GM19043 (cell line): ENCODE results near the gene SRSF3.
A peak's percentile ranks its signal among the peaks of the same experiment; 100 is the strongest.

Source experiments
- ATAC-seq: cut with Tn5 transposase; IDR thresholded peaks from one replicate; pipeline ENCODE4 v1.9.1; 2021; ENCODE audit warnings: low read depth; ENCODE audit not compliant: unreplicated experiment

SRSF3 gene

DNA sequence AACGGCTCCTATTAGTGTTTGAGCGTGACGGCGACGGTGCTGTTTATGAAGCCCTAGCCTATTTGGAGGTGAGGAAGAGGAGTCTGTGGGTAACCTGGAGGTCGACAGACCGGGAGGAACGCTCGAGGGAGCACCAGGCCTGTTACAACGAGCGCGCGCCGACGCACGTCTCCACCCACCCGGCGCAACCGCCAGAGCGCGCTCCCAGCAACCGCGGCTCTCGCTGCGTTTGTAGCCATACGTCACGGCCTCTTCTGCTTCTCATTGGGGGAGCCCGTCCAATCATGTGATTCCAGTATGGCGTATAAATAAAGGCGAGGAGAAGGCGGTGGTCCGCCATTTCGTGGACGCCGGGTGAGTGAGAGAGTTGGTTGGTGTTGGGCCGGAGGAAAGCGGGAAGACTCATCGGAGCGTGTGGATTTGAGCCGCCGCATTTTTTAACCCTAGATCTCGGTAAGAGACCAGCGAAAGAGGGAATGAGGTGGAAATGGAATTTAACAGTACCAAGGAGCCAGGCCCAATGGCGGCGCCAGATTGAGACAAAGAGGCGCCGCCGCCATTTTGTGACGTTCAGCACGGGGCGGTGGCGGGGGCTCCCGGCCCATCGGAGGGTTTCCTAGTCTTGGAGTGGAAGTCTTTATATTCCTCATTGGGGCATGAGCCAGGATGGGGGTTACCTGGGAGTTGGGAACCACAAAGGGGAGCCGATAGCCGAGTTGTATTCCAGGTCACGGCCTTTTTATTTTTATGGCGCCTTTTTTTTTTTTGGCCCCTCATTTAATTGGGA lies at the start of gene SRSF3:
Gene SRSF3 (plus strand): TSS at position 334 of the 787 bp plus-strand sequence. CDS start 2,401 bp downstream, outside the sequence.
- peak; percentile 71 for ATAC-seq

GRCh38 chr6:36545767-36546307 lies 48.3 kb upstream of the SRSF3 start:
- ATAC-seq: no peak

DNA sequence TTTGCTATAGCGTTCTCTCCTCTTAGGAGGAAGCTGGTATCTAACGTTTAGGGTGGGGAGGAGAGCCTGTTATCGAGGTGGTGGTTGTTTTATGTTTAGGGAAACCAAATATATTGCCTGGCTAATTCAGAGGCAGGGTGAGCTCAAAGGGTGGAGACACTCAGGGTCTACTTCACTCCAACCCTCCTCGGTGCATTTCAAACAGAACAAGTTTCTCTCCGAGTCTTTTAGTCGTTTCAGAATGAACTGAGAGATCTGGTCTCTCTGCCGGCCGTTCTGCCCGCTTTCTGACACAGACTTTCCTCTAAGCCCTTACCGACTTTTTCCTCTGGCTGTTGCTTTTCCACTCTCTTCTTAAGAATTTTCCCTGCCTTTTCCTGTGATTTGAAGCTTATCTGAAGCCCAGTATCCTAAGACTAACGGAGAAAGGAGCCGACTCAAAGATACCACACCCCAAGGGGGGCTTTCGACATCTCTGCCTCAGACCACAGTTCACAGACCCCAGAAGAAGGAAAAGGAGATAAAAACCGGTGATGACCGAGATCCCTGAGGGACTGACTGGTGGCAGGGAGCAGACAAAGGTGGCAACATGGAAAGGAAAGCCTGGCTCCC lies 47.7 kb upstream of the SRSF3 start:
- no peak for ATAC-seq

- ATAC-seq: peak; percentile 70
Observed at GRCh38 chr6:36546920-36547645, 47.1 kb upstream of the SRSF3 start, which contains the start of gene STK38. Gene STK38 (minus strand): TSS chr6:36547479. CDS start chr6:36540202, 7,277 bp downstream.

- ATAC-seq: no peak
Observed at GRCh38 chr6:36547646-36548400, 46.3 kb upstream of the SRSF3 start.

DNA sequence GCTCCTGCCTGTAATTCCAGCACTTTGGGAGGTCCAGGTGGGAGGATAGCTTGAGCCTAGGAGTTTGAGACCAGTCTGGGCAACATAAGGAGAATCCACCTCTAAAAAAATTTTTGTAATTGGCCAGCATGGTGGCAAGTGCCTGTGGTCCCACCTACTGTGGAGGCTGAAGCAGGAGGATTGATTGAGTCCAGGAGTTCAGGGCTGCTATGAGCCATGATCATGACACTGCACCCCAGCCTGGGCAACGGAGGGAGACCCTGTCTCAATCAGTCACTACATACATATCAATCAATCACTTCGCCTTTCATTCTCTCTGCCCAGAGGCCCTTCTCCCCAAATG lies 45.8 kb upstream of the SRSF3 start:
- ATAC-seq: no peak

DNA sequence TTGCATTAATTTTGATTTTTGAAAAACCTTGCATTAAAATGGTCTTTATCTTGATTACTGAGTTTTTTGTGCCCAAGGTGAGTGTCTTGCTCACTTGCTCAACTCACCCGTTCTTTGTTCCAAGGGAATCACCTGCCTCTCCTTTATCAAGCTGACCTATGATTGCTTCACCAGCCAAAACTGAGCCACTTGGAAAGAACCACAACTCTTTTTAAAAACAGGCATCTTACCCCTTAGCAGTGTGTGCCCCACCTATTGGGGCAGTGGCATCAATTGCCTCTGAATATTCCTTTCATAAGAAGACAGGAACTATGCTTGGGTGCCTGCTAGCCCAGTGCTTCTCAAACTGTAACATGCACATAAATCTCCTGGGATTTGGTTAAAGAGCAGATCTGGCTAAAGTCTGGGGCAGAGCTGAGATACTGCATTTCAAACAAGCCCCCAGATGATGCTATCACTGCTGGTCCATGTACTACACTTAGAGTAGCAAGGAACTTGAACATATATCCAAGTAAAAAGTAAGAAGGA lies 43.6 kb upstream of the SRSF3 start:
- ATAC-seq: no peak

DNA sequence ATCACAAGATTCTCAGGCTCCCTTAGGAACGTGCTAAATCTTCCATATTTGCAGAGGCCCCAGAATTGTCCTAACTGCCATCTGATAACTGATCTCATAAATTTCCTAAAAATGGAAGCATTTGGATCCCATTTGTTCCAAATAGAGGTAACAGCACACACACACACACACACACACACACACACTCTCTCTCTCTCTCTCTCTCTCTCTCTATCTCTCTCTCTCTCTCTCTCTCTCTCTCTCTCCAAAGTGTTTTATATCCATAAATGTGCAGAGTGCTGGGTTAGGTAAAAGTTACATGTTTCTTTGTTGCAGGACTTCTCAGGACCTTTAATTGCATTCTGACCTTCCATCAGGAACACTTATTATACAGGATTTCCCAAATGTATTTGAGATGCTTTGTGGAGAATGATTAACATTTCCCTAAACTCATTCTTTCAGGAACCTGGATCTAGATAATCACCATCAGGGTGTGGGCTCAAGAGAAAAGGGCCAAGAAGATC lies 38.4 kb upstream of the SRSF3 start:
- no peak for ATAC-seq

GRCh38 chr6:36556281-36556680 lies 37.9 kb upstream of the SRSF3 start:
- ATAC-seq: no peak

- ATAC-seq: no peak
Observed at GRCh38 chr6:36559011-36559793, 35.0 kb upstream of the SRSF3 start.

GRCh38 chr6:36560822-36561221 lies 33.3 kb upstream of the SRSF3 start:
- no peak for ATAC-seq

GRCh38 chr6:36563237-36563927 lies 30.8 kb upstream of the SRSF3 start:
- no peak for ATAC-seq

GRCh38 chr6:36563928-36564284 lies 30.3 kb upstream of the SRSF3 start:
- no peak for ATAC-seq

DNA sequence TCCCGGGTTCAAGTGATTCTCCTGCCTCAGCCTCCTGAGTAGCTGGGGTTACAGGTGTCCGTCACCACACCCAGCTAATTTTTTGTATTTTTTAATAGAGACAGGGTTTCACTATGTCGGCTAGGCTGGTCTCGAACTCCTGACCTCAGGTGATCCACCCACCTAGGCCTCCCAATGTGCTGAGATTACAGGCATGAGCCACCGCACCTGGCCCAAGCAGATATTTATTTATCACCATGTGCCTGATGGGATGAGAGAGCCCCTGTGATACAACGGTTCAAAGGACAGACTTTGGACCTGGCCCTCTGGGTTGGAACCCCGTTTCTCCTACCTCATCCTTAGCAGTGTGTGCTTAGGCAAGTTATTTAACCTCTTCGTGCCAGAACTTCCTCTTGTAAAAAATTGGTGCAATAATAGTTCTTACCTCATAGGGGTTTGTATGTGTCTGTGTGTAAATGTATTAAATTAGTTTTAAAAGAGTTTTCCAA lies 27.7 kb upstream of the SRSF3 start:
- no peak for ATAC-seq

DNA sequence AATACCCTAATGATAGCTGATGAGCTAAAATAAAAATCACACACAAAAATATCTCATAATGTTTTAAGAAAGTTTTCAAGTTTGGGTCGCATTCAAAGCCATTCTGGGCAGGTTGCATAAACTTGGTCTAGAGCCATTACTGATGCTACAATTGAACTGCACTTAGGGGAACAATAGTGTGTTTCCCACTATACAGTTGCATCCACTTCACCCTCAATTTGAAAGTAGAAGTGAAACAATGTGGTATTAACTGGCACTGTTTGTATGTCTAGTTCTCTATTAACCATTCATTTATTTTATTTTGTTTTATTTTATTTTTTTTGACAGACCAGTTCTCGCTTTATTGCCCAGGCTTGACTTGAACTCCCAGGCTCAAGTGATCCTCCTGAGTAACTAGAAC lies 23.9 kb upstream of the SRSF3 start:
- ATAC-seq: no peak

- no peak for ATAC-seq
Observed at GRCh38 chr6:36571122-36572043, 22.8 kb upstream of the SRSF3 start.
